Panc1 (cell line): ENCODE results near the gene HIGD2A.

Source experiments
- POLR2AphosphoS5 ChIP-seq: IDR thresholded peaks from 2 replicates; pipeline ENCODE4 v1.6.1; 2012; ENCODE audit warnings: mild to moderate bottlenecking, low read depth, low read length, moderate library complexity
- SIN3A ChIP-seq: IDR thresholded peaks from 2 replicates; pipeline ENCODE4 v1.6.1; 2012; ENCODE audit warnings: low read depth, mild to moderate bottlenecking, low read length, moderate library complexity, borderline replicate concordance; ENCODE audit not compliant: insufficient read depth
- TCF7L2 ChIP-seq: IDR thresholded peaks from 2 replicates; pipeline ENCODE4 v1.6.1; 2011; ENCODE audit warnings: mild to moderate bottlenecking, low read depth, low read length, inconsistent platforms
- TF ChIP-seq, protein P1 (sequence below): fragments of 450-650 bp; IDR thresholded peaks from 2 replicates; pipeline ENCODE4 v1.5.1; 2017; ENCODE audit warnings: mild to moderate bottlenecking
- TF ChIP-seq, protein P2 (sequence below), 2 experiments: IDR thresholded peaks; 2 replicates each; pipeline ENCODE4 v1.6.1; 2011 to 2012; ENCODE audit warnings: low read depth in 2 of 2, control low read depth in 1 of 2, low read length in 1 of 2, mild to moderate bottlenecking in 1 of 2, moderate library complexity in 1 of 2; ENCODE audit not compliant: insufficient read depth in 1 of 2

DNA sequence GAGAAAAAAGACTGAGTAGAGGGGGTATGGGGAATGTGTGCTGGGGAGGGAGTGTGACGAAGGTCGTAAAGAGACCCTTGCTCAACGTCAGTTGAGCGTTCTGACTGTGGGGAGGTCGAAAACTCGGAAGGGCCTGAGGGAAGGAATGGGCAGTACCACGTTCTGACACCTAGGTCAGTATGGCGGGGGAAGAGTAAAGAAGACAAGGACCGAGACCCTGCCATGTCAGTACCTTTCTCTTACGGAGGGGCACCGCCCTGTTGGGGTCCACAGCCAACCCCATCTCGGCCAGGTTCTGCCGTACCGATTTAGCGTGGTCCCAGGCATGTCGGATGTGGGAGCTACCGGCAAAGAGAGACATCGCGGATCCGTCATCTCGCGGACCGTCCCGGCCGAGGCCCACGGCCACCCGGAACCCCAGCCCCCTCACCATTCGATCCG, 528 bp upstream of the HIGD2A start:
- TF ChIP-seq, protein P1, sequence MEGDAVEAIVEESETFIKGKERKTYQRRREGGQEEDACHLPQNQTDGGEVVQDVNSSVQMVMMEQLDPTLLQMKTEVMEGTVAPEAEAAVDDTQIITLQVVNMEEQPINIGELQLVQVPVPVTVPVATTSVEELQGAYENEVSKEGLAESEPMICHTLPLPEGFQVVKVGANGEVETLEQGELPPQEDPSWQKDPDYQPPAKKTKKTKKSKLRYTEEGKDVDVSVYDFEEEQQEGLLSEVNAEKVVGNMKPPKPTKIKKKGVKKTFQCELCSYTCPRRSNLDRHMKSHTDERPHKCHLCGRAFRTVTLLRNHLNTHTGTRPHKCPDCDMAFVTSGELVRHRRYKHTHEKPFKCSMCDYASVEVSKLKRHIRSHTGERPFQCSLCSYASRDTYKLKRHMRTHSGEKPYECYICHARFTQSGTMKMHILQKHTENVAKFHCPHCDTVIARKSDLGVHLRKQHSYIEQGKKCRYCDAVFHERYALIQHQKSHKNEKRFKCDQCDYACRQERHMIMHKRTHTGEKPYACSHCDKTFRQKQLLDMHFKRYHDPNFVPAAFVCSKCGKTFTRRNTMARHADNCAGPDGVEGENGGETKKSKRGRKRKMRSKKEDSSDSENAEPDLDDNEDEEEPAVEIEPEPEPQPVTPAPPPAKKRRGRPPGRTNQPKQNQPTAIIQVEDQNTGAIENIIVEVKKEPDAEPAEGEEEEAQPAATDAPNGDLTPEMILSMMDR: no peak
- TF ChIP-seq, protein P2, sequence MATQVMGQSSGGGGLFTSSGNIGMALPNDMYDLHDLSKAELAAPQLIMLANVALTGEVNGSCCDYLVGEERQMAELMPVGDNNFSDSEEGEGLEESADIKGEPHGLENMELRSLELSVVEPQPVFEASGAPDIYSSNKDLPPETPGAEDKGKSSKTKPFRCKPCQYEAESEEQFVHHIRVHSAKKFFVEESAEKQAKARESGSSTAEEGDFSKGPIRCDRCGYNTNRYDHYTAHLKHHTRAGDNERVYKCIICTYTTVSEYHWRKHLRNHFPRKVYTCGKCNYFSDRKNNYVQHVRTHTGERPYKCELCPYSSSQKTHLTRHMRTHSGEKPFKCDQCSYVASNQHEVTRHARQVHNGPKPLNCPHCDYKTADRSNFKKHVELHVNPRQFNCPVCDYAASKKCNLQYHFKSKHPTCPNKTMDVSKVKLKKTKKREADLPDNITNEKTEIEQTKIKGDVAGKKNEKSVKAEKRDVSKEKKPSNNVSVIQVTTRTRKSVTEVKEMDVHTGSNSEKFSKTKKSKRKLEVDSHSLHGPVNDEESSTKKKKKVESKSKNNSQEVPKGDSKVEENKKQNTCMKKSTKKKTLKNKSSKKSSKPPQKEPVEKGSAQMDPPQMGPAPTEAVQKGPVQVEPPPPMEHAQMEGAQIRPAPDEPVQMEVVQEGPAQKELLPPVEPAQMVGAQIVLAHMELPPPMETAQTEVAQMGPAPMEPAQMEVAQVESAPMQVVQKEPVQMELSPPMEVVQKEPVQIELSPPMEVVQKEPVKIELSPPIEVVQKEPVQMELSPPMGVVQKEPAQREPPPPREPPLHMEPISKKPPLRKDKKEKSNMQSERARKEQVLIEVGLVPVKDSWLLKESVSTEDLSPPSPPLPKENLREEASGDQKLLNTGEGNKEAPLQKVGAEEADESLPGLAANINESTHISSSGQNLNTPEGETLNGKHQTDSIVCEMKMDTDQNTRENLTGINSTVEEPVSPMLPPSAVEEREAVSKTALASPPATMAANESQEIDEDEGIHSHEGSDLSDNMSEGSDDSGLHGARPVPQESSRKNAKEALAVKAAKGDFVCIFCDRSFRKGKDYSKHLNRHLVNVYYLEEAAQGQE (IDR thresholded peaks at IDR 0.05; ENCODE audit: insufficient read depth in 1 of 2, low read depth in 2 of 2, low read length in 1 of 2): no peak
- TF ChIP-seq POLR2AphosphoS5 (no peak), TCF7L2 (no peak), SIN3A (no peak; the same call in 1 of the 2 replicates)
